Activated gamma-delta T cell treated with Interleukin-2 at 50 U/mL for 16 hours (primary cell): ENCODE measurements around the gene LIN28B.
"Not testable (repeated sequence)": the region's sequence is repeated elsewhere in the genome, so short reads cannot be mapped to it uniquely, and the experiment has no call there.

Experiments used
- DNase-seq: peaks from one replicate; pipeline ENCODE4 v3.0.0-alpha.2; 2020

LIN28B gene

DNA sequence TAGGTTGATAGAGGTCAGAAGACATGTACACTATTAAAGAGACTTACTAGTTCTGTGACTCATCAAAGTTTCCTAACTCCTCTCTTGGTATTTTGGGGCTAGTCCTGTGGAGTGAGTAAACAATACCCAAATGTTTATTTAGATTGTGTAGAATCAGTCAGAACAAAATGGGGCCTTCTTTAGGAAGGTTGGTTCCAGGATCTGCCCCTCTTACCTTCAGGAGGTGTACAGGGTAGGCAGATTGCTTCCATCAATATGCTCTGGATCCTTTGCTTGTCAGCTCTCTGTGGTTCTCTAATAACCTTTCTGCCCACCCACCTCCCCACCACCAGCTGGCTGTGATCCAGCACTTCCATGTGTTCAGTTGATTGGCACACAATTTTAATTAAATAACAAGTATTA lies 115.9 kb downstream of the LIN28B start:
- DNase-seq, result no peak

DNA sequence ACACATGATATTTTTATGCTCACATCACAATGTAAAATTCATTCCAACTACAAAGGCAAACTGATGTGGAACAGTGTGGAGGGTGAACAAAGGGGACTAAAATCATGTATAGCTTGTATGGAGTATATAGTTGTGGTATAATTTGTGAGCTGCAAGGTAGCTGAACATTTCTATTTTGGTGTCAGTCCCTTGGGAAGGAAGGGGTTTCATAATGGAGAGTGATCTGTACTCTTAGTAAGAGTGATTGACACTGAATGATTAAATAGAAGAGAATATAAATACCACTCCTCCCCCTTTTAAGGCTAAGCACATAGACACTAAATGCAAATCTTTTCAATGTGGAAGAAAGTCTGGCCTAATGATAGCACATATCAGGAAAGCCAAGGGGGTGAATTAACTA lies 118.3 kb downstream of the LIN28B start:
- no peak for DNase-seq

DNA sequence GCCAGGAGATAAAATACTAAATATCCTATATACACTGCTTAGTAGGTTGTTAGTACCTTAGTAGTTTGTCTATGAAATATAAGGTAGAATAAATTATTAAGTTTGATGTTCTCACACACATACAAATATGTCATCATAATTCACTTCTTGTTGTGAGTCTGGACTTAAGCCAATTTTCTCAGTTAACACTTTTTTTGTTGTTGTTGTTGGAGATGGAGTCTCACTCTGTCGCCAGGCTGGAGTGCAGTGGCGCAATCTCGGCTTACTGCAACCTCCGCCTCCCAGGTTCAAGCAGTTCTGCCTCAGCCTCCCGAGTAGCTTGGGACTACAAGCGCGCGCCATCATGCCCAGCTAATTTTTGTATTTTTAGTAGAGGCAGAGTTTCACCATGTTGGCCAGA lies 119.5 kb downstream of the LIN28B start:
- not testable (repeated sequence) for DNase-seq

DNA sequence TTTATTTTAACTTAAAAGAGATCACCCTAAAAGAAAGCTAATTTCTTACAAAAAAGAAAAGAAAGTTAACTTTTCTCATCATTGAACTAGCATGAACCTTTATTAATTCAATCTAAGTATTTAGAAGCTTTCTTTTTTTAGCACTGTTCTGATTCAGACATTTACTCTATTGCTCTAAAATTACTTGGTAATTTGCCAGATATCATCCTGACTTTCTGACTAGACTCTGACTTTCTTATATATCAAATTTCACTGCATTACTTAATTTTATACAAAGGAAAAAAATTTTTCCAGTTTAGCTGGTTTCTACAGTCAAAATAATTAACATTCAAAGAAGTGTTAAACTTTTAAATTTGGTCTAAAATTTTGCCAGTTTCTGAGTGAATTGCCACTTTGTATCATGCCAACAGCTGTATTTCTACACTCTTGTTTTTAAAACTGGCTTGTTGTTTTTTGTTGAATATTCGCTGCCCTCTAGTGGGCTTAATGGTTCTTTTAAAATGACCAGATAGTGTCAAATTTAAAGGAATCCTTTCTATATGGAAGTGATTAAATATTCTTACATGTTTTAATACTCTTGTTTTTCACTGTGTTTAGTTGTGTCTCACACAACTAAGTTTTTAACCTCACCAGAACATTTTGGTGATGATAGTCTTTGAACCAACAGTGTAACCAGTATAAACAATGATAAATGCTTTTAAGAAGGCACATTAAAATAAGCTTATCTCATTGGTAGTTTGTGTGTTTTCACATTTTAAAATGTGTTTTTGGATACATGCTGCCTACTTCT lies 120.9 kb downstream of the LIN28B start:
- DNase-seq, result no peak

DNA sequence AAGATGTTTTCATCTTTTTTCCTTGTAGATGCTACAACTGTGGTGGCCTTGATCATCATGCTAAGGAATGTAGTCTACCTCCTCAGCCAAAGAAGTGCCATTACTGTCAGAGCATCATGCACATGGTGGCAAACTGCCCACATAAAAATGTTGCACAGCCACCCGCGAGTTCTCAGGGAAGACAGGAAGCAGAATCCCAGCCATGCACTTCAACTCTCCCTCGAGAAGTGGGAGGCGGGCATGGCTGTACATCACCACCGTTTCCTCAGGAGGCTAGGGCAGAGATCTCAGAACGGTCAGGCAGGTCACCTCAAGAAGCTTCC lies 121.4 kb downstream of the LIN28B start:
- no peak for DNase-seq

DNA sequence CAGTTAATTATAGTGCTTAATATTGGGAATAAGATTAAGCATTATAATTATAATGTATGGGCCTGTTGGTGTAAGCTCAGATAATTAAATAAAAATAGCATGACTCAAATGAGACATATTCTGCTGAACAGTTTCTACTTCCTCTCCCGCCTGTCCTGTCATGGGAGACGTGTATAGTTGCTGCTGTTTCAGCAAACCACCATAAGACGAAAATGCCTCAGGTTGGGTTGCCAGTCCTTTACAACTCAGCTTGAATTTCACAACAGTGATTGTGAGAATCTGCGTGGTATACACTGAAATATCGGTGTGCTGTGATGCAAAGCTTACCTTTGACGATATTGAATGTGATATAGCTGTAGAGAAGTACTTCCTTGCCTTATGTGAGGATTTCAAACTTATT lies 123.4 kb downstream of the LIN28B start:
- no peak for DNase-seq

DNA sequence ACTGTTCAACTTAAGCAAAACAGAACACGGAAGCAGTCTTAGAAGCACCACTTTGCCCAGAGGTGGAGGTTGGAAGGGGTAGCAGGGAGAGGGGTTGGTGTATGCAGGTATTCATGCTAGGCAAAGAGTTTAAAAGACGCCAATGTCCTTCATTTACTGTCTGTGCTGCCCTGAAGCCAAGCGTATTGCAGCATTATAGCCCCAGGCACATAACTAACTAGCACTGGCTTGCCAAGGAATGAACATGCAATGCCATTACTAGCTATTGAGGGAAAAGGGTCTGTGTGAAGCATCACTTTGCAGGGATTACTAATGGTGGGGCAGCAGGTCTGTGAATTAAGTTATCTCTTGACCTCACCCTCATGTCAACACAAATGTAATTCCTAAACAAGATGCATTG lies 124.8 kb downstream of the LIN28B start:
- not testable (repeated sequence) for DNase-seq

DNA sequence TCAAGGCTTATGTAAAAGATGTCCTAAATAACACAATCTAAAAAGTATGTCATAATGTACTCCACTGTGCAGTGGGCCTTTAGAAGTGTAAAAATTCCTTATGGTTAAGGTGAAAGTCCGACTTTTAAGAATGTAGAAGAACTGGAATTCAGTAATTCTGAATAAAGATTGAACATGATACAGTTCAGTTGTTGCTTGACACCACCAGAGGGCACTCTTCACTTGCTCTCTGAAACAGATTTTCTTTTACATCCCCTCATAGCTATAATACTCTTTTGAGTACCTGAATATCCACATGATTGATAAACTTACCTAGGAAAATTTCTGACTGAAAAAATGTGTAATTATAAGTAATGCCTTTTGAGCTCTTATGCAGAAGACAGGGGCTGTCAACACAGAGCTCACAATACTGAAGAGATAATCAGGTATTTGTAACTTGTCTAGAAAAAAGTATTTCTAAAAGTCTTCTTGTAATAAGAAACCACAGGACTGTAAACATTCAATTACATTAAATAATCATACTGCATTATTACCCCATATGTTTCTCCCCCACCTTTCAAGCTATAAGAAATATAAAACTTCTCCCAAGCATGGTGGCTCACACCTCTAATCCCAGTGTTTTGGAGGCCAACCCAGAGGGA lies 130.8 kb downstream of the LIN28B start:
- peak; percentile 18 for DNase-seq

DNA sequence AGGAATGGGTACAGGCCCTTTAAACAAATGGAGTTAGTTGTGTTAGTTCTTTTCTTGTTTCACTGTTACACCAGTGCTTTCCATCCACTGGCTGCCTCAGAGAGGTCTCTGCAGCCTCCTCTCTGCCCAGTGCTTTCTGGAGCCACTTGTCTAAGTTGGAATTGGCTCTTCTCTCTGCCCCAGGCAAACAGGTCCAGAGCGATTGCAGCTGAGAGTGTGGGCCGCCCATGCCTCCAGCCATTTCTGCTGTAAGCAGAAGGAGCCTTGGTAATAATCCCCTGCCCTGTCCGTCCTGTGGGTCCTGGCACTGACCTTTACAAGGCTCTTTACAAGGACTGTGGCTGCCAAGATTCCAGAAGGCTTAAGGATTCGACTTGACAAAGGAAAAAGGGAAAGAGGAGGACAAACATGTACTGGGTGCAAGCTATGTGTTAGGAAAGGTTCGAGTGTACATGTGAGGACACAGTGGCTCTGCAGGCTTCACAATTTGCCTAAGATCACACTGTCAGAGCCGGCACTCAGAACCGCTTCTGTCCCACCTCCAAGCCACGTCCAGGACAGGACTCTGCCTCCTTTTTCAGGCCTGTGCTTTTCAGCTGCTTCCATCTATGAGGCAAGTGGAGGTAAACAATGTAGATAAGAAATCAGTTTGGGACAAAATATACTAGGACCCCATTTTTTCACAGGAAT lies 134.4 kb downstream of the LIN28B start:
- no peak for DNase-seq

DNA sequence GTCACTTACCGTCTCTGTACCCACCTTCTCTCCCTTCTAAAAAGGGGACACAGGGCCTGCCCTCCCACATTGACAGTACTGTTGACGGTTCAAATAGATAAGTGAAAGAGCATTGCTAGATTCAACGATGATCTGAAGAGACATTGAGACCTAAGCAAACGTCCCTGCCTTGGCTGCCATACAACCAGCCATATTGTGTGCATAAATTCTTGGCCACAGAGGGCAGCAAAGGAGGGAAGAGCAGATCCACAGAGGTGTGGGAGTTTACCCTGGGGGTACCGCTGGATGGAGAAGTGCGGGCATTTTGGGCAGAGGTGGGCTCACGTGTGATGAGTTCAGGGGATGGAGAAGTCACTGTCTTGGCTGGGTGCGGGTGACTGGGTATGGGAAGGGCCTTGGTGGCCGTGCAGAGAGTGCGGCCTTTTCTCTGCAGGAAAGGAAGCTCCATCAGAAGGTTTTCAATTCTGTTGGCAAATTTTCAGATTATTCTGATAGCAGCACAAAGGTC lies 137.3 kb downstream of the LIN28B start:
- DNase-seq, result no peak

DNA sequence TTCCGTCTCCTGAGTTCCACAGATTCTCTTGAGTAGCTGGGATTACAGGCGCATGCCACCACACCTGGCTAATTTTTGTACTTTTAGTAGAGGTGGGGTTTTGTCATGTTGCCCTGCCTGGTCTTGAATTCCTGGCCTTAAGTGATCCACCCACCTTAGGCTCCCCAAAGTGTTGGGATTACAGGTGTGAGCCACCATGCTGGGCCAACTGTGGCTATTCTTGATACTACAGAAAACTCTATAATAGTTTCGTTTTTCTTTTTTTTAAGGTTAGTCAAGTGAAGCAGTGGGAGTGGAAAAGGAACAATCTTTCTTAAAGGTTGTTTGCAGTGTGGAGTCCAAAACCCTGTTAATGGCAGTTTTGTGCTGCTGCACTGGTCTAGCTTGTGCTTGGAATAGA lies 138.2 kb downstream of the LIN28B start:
- no peak for DNase-seq

DNA sequence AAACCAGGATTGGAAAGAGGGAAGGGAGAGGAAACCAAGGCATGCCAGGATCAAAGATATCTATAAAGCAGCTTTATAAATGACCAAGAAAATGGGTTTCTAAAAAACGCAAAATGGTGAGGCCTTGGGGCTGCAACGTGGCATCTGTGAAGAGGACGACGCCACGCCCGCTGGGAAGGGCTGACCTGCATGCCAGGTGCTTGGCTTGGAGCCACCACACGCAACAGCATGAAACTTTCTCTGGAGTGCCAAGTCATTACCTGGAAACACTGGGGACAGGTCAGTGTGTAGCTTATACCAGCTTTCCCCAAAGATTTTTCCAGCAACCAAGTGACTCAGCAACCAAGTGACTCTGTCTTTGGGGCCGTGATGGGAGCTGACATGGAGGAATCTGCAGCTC lies 140.4 kb downstream of the LIN28B start:
- no peak for DNase-seq

DNA sequence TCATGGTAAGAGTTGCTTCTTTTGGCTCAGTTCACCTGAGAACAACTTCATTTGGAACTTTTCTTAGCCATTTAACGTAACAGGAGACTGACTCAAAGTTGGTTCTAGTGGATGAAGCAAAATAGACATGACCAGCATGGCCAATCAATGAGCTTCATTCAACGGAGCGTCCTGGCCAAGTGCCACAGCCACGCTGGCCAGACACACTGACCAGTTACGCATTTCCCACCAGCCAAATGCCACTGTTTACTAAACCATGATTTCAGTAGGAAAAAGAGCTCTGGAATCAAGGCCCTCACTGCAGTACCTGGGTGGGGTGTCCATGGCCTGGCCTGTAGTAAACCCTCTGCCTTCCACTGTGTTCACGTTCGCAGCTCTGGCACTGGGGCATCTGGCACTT lies 142.5 kb downstream of the LIN28B start:
- DNase-seq, result no peak

DNA sequence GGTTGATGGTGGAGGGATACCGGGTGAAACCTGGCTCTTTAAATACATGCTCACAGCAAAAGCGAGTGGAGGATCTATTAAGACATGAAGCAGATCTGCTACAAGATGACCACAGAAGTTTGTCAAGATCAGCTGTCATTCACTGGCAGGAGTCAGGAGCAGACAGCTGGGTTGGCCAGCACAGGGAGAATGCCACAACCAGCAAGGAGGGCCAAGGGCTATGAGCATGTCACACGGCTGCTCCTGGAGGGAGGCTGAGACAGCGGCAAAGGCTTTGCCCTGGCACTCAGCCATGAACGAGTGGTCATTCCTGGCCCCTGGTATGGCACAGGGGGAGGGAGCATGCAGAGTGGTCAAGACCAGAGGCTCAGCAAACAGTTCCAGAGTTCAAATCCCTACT lies 145.3 kb downstream of the LIN28B start:
- DNase-seq, result no peak

DNA sequence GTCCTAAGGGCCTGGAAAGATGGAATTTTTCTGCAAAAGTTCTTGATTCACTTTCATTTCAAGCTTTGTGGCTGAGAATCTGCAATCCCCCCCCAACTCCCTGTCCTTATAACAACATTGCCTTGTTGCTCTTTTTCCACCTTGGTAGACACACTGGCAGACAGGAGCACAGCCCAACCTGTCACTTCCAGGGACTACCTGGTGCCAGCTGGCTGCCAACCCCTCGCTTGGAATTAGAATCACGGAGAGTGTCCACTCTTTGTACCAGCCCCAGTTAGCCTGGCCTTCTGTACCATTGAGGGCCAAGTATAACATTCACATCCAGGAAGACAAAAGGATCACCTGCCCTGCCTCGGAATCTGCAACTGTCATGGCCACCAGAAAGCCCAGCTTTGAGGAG lies 148.2 kb downstream of the LIN28B start:
- no peak for DNase-seq

DNA sequence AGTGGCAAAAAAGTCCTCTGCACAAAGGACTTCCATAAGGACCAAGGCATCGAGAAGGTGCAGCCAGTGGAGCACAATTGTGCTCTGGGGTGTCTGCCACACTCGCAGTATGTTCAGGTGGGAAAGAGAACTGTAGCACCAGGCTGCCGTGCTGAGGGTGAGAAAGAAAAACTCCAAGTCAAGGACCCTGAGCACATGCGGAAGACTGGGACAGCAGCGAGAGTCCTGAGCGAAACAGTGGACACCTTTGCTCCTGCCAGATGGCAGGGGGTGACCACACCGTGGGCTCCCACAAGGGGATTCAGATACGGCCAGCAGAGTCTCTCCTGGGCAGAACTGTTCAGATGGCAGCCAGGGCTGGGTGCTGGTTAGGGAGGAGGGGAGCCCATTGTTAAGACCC lies 149.4 kb downstream of the LIN28B start:
- no peak for DNase-seq

DNA sequence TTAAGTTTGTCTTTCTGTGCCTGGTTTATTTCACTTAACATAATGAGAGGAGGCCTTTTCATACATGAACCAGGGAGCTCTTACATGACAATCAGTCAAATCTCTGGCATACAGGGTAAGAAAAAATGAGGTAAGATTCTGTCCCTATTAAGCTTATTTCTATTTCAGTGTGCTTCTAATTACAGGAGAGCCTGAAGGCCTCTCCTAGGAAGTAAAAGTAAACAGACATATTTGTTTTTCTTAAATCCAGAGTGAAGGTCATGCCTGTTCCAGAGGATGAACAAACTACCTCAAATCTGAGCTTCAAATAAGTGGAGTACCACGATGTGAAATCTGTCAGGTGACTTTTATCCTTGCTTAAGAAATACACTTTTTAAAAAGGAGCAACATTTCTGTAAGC lies 150.3 kb downstream of the LIN28B start:
- no peak for DNase-seq

DNA sequence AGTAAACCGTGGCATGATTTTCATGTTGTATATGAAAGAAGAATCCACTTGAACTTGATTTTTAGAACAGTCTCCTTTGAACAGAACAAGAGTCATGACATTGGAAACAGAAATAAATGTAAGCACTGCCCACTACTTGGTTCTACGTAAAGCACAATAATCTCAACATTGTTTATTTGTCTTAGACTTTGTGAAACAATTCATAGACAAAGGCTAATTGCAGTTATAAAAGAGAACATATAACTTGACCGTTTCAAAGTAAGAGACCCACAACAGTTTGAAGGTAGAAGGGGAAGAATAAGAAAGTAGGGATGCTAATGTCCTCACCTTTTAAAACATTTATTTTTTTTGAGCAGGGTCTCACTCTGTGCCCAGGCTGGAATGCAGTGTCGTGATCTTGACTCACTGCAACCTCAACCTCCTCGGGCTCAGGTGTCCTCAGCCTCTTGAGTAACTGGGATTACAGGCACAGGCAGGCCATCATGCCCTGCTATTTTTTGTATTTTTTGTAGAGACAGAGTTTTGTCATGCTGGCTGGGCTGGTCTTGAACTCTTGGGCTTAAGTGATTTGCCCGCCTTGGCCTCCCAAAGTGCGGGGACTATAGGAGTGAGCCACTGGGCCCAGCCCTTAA lies 151.8 kb downstream of the LIN28B start:
- no peak for DNase-seq

DNA sequence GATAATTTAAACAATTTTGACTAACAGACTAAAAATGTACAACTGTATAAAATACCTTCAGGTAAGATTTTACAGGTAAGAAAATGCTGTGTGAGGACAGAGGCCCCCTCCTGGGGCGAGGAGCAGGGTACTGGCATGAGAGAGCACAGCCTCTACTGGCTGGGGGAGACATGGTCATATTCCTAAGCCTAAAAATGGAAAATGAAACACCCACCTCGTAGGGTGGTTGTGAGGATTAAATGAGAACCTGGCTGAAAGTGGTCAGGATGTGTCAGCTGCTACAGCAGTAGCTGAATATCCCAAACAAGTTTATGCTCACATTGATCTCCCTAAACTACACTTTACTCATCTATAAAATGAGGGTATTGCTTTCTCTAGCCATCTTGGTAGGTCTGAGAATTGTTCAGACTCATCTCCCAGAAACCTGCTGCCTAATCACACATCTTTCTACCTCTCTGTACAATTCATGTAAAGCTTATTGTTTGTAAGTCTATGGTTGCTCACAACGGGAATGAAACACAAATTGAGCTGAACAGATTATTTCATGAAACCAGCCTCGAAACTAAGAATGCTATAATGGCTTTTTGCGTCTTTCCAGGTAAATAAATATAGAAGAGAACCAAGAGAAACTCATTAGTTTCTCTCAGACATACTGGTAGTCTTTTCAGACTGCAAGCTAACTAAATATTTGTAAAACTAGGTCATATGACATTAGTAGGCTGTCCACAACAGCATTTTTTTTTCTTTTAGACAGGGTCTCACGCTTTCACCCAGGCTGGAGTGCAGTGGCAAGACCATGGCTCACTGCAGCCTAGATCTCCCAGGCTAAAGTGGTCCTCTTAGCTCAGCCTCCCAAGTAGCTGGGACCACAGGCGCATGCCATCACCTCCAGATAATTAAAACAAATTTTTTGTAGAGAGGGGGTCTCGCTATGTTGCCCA lies 153.3 kb downstream of the LIN28B start:
- no peak for DNase-seq

DNA sequence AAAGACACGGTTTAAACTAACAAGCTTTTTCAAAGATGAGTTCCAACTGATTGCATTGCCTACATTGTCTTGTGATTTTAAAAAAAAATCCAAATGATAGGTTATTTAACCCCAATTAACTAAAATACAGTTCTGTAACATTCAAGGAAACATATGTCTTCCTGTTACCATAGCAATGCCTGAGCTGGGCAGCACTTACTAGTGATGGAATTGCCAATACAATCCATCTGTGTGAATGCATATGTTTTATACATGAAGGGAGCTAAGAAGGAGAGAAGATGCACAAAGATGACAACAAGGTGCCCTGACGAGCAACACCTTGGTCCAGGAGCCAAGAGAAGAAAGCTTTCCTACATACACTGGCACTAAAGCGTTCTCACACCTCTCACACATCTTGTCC lies 154.2 kb downstream of the LIN28B start:
- no peak for DNase-seq

DNA sequence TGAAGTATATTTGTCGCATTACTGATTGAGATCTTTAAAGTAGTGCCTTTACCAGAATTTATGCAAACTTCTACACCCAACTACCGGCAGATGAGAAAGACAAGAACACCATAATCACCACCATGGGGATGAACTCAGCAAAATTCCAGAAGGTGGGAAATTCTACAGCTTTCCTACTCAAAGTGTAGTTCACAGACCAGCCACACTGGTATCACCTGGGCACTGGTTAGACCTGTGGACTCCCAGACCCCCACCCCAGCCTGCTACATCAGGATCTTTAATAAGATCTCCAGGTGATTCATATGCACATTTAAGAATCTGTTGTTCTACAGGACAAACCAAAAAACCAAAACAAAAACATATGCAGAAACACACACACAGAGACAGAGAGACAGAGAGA lies 155.0 kb downstream of the LIN28B start:
- DNase-seq, result no peak

DNA sequence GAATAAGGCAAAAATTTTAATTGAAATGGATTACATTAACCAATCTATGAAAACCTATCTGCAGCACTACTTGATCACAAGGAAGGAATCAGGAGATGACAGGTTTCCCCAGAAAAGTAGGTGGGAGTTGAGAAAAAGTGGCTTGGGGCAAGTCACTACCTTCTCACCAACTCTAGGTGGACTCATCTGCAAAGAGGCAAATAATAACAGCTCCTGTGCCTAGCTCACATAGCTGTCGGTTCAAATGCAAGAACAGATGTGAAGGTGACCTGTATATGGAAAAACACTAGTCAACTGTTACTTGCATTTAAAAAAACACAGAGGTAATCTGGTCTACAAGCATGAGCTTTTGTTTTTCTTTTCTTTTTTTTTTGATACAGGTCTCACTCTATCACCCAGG lies 155.7 kb downstream of the LIN28B start:
- DNase-seq, result no peak

DNA sequence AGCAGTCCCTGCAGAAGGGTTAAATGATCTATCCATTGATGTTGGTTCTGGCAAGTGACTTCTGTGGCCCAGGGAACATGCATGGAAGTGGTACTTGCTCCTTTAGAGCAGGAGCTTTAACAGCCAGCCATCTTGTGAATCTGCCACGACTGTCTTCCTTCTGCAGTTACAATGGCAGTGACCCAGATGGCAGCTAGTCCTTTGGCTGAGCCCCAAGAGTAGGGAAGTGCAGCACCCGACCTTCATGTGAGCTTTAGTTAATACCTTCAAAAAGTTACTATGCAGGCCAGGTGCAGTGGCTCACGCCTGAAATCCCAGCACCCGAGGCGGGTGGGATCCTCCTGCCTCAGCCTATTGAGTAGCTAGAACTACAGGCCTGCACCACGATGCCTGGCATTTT lies 156.5 kb downstream of the LIN28B start:
- DNase-seq, result no peak
